ENCODE results near the gene RIPOR3. TPM values are rescaled to one million over a fixed set of nuclear protein-coding genes. Genes with fewer than 3 reads are reported as not detected.
A peak's percentile ranks its signal among the peaks of the same experiment; 100 is the strongest.
"Not testable (repeated sequence)": the region's sequence is repeated elsewhere in the genome, so short reads cannot be mapped to it uniquely, and the experiment has no call there.

Gene RIPOR3
- total RNA-seq, 8 experiments from 2014 or later = 1.0 to 13.0 (median 2.8) TPM

DNA sequence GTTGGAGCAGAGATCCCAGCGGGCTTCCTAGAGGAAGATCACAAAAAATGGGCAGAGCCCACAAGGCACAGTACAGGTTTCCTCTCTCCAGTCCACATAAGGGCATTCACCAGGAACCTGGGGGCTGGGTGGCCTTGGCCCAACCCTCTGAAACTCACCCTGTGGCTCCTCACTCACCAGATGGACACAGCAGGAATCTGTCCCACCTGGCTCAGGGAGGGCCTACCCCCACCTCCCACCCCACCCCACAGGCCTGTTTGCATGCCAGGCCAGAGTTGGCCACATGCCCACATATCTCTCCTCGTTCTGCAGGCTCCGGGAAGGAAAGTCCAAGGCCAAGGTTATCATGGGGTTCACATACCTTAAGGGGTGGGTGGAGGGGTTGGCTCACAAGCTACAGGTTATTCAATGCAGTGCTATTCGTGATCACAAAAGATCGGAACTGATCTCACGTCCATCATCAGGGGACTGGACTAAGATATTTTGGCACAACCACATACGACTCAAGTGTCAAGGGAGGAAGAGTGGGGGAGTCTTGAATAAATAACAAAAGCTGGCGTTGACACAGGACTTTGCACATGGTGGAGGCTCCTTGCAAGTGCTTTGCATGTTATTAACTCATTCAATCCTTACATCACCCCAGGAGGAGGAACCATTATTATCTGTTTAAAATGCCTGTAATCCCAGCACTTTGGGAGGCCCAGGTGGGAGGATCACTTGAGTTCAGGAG is 13.0 kb downstream of the RIPOR3 start:
- peaks cover 17 to 20% of the 10 kb centered on the region in 2 donors for H3K4me1 ChIP-seq (replicated peaks in 1 of 2)
- ATAC-seq (replicated peaks in 6 of 8) = peak in 2 of 8 experiments; percentile 61 to 74
- no peak overlapping the region for H3K27ac ChIP-seq
- no peak overlapping the region for H3K4me3 ChIP-seq
- in situ Hi-C loops (cut with MboI; ENCODE audit: low pct_unique_long_range_greater_than_20kb in 2 of 9, low sequenced_read_pairs in 9 of 9, unreplicated experiment in 9 of 9) = no loop called here
- WGBS, 10 experiments = 0 to 100% (median 73%) methylated on average over 1 to 4 of the region's 8 CpGs; no CpG with 5 or more reads in 4 of the 10 experiments

DNA sequence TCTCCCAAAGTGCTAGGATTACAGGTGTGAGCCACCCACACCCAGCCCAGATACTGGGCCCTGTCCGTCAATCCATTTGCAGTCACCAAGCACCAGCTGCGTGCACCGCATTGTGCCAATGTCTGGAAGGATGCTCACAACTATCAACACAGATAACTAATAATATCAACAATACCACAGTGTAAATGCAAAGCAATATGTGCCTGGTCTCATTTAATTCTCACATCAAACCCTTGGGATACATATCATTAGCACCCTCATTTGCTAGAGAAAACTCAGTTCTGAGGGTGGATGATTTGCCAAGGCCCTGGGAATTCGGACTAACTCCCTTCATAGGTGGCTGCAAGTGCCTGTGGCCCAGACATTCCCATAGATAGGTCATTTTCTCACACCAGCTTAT is 14.5 kb downstream of the RIPOR3 start:
- H3K4me1 ChIP-seq (replicated peaks in 1 of 2) = peaks cover 22 to 25% of the 10 kb centered on the region in 2 donors
- no peak for ATAC-seq (replicated peaks in 6 of 8)
- WGBS, 10 experiments = 71 to 100% (median 89%) methylated on average over 1 to 4 of the region's 4 CpGs; no CpG with 5 or more reads in 2 of the 10 experiments
- no peak overlapping the region for H3K27ac ChIP-seq
- in situ Hi-C loops (cut with MboI; ENCODE audit: low pct_unique_long_range_greater_than_20kb in 2 of 9, low sequenced_read_pairs in 9 of 9, unreplicated experiment in 9 of 9) = no loop called here
- no peak overlapping the region for H3K4me3 ChIP-seq

- ATAC-seq (replicated peaks in 6 of 8); H3K27ac ChIP-seq; H3K4me3 ChIP-seq; in situ Hi-C loops (cut with MboI; ENCODE audit: low pct_unique_long_range_greater_than_20kb in 2 of 9, low sequenced_read_pairs in 9 of 9, unreplicated experiment in 9 of 9): not testable (repeated sequence)
- 92 to 100% (median 100%) methylated on average over 1 to 3 of the region's 3 CpGs; no CpG with 5 or more reads in 5 of the 10 experiments for WGBS, 10 experiments
- peaks cover 22 to 25% of the 10 kb centered on the region in 2 donors for H3K4me1 ChIP-seq (replicated peaks in 1 of 2)
Measured at GRCh38 chr20:50676377-50676731, 15.0 kb downstream of the RIPOR3 start.

- Histone ChIP-seq H3K4me1 (replicated peaks in 1 of 2) (peaks cover 22 to 25% of the 10 kb centered on the region in 2 donors), H3K4me3 (no peak overlapping the region), H3K27ac (no peak overlapping the region)
- ATAC-seq (replicated peaks in 6 of 8) = no peak
- WGBS, 10 experiments = 0 to 84% (median 51%) methylated on average over 1 to 8 of the region's 13 CpGs; no CpG with 5 or more reads in 4 of the 10 experiments
- in situ Hi-C loops (cut with MboI; ENCODE audit: low pct_unique_long_range_greater_than_20kb in 2 of 9, low sequenced_read_pairs in 9 of 9, unreplicated experiment in 9 of 9) = no loop called here
Measured at GRCh38 chr20:50675671-50676376, 15.5 kb downstream of the RIPOR3 start.

DNA sequence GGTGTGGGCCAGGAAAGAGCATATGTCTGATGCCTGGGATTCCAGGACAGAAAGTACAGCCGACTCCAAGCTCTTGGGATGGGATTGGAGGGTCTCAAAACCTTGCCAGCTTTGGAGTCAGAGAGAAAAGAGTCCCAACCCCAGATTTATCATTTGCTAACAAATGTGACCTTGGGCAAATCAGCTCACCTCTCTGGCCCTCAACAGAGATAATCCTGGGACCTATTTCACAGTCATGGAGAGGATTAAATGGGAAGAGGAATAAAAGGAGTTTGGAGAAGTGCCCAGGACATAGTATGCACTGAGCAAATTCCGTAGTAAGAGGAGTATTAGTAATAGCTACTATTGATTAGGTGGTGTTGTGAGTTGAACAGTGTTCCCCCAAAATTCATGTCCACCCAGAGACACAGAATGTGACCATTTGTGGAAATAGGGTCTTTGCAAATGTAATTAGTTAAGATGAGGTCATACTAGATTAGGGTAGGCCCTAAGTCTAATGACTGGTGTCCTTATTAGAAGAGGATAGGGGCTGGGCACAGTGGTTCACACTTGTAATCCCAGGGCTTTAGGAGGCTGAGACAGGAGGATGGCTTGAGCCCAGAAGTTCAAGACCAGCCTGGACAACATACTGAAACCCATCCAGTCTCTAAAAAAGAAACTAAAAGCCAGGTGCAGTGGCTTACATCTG is 17.1 kb downstream of the RIPOR3 start:
- H3K4me1 ChIP-seq (replicated peaks in 1 of 2) = peaks cover 12 to 13% of the 10 kb centered on the region in 2 donors
- H3K27ac ChIP-seq = no peak overlapping the region
- WGBS, 10 experiments = 17 to 80% (median 55%) methylated on average over 1 of the region's 2 CpGs; no CpG with 5 or more reads in 4 of the 10 experiments
- in situ Hi-C loops (cut with MboI; ENCODE audit: low pct_unique_long_range_greater_than_20kb in 2 of 9, low sequenced_read_pairs in 9 of 9, unreplicated experiment in 9 of 9) = no loop called here
- no peak for ATAC-seq (replicated peaks in 6 of 8)
- H3K4me3 ChIP-seq = no peak overlapping the region

DNA sequence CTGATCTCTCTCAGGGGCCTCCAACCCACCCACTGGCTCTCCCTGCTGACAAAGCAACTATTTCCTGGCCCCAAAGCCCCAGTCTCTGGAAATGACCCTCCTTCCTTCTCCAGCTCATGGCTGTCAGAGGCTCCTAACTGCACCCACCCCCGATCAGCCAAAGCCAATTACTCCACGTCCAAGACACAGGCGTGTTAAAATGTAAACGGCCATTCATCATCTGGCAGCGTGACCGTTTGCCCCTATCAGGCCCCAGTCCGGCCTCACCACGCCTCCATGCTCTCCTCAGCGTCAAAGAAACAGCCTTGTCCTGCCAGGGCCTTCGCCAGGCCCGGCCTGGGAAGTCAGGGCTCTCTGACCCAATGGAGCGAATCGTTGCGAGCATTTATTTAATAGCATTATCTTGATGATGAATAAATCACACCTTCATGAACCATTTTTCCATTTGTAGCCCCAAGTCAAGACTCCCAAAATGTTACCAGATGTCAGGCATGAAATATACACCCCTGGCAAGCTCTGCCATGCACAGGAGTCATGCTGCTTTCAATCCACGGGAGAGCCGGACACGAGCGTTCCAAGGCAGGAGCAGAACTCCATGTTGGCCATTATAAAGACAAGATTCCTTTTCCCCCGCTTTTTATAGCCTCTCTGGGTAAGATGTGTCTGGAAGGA is 17.7 kb downstream of the RIPOR3 start:
- in situ Hi-C loops (cut with MboI; ENCODE audit: low pct_unique_long_range_greater_than_20kb in 2 of 9, low sequenced_read_pairs in 9 of 9, unreplicated experiment in 9 of 9) = no loop called here
- Histone ChIP-seq H3K4me1 (replicated peaks in 1 of 2) (peaks cover 12 to 13% of the 10 kb centered on the region in 2 donors), H3K27ac (peak overlapping the region; percentile 30 to 36), H3K4me3 (no peak overlapping the region)
- peak in 5 of 8 experiments; percentile 58 to 93 (median 90) for ATAC-seq (replicated peaks in 6 of 8)
- 25 to 90% (median 50%) methylated on average over 2 to 9 of the region's 19 CpGs; no CpG with 5 or more reads in 2 of the 10 experiments for WGBS, 10 experiments

DNA sequence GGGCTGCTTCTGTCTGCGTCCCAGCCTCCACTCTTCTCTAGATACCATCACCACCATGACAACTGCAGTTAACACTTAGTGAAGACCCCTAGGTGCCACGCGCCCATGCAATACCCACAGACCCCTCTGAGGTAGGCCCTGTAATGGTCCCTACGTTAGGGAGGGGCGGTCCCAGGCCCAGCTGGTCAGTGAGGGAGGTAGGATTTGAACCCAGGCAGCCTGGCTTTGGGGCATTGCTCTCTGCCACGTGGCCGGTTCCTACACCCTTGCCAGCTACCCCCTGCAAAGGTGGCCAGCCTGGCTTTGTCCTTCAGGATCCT is 18.2 kb downstream of the RIPOR3 start:
- ATAC-seq (replicated peaks in 6 of 8) = no peak
- Histone ChIP-seq H3K27ac (peak overlapping the region; percentile 30 to 36), H3K4me1 (replicated peaks in 1 of 2) (peaks cover 12 to 13% of the 10 kb centered on the region in 2 donors), H3K4me3 (no peak overlapping the region)
- 83 to 100% (median 90%) methylated on average over 2 to 3 of the region's 7 CpGs; no CpG with 5 or more reads in 7 of the 10 experiments for WGBS, 10 experiments
- in situ Hi-C loops (cut with MboI; ENCODE audit: low pct_unique_long_range_greater_than_20kb in 2 of 9, low sequenced_read_pairs in 9 of 9, unreplicated experiment in 9 of 9) = no loop called here

DNA sequence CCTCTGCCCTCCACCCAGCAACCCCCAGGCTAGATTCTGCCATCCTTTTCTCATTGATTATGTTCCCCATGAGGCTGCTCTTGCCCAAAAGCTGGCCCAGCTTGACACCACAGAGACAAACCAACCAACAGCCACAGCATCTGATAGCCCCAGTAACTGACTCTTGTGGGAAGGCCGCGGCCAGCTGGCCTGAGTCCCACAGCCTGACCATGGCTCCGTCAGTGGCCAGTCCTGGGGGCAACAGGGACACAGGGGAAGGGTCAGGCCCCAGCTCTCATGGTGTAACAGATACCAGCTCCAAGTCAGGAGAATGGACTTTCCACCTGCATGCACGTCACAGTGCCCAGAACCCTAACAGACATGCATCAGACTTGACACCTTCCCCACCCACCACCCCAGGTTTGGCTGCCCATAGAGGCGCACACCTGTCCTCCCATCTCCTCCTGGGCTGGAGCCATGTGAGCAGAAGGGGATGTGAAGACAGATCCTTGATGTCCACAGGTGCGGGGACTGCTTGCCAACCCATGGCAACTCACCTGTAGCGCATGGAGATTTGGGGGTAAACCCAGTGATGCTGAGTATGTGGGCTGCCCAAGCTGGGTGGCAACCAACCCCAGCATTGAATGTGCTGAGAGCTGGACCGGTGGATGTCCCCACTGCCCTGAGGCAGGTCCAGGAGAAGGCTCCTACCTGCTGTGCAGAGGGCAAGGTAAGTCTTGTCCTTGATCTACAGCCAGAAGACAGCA is 18.8 kb downstream of the RIPOR3 start:
- Histone ChIP-seq H3K27ac (no peak overlapping the region), H3K4me1 (replicated peaks in 1 of 2) (peaks cover 12 to 13% of the 10 kb centered on the region in 2 donors), H3K4me3 (no peak overlapping the region)
- in situ Hi-C loops (cut with MboI; ENCODE audit: low pct_unique_long_range_greater_than_20kb in 2 of 9, low sequenced_read_pairs in 9 of 9, unreplicated experiment in 9 of 9) = no loop called here
- ATAC-seq (replicated peaks in 6 of 8) = no peak
- 40 to 82% (median 80%) methylated on average over 1 to 5 of the region's 8 CpGs; no CpG with 5 or more reads in 6 of the 10 experiments for WGBS, 10 experiments

DNA sequence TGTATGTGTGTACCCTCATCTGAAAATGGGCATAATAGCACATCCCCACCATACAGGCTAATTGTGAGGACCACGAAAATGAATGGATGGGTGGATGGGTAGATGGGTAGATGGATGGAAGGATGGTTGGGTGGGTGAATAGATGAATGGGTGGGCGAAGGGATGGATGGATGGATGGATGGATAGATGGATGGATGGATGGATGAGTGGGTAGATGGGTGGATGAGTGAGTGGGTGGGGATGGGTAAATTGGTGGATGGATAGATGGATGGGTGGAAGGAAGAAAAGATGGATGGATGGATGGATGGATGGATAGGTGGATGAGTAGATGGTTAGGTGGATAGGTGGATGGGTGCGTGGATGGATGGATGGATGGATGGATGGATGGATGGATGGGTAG is 19.7 kb downstream of the RIPOR3 start:
- H3K4me3 ChIP-seq = no peak overlapping the region
- ATAC-seq (replicated peaks in 6 of 8) = no peak
- no peak overlapping the region for H3K27ac ChIP-seq
- 17 to 100% methylated on average over 1 of the region's 3 CpGs; no CpG with 5 or more reads in 8 of the 10 experiments for WGBS, 10 experiments
- in situ Hi-C loops (cut with MboI; ENCODE audit: low pct_unique_long_range_greater_than_20kb in 2 of 9, low sequenced_read_pairs in 9 of 9, unreplicated experiment in 9 of 9) = no loop called here
- peaks cover 12 to 13% of the 10 kb centered on the region in 2 donors for H3K4me1 ChIP-seq (replicated peaks in 1 of 2)

DNA sequence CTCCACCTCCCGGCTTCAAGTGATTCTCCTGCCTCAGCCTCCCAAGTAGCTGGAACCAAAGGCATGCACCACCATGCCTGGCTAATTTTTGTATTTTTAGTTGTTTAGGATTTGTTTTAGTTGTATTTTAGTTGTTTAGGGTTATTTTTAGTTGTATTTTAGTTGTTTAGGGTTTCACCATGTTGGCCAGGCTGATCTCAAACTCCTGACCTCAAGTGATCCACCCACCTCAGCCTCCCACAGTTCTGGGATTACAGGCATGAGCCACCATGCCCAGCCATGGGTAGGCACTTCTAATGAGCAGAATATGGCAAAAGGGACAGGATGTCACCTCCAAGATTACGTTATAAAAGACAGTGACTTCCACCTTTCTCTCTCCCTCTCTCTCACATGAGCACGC is 20.3 kb downstream of the RIPOR3 start:
- H3K4me1 ChIP-seq (replicated peaks in 1 of 2) = peaks cover 12 to 13% of the 10 kb centered on the region in 2 donors
- H3K4me3 ChIP-seq; in situ Hi-C loops (cut with MboI; ENCODE audit: low pct_unique_long_range_greater_than_20kb in 2 of 9, low sequenced_read_pairs in 9 of 9, unreplicated experiment in 9 of 9); H3K27ac ChIP-seq; ATAC-seq (replicated peaks in 6 of 8): not testable (repeated sequence)
- 37 to 83% (median 67%) methylated on average over 1 to 3 of the region's 3 CpGs; no CpG with 5 or more reads in 3 of the 10 experiments for WGBS, 10 experiments

DNA sequence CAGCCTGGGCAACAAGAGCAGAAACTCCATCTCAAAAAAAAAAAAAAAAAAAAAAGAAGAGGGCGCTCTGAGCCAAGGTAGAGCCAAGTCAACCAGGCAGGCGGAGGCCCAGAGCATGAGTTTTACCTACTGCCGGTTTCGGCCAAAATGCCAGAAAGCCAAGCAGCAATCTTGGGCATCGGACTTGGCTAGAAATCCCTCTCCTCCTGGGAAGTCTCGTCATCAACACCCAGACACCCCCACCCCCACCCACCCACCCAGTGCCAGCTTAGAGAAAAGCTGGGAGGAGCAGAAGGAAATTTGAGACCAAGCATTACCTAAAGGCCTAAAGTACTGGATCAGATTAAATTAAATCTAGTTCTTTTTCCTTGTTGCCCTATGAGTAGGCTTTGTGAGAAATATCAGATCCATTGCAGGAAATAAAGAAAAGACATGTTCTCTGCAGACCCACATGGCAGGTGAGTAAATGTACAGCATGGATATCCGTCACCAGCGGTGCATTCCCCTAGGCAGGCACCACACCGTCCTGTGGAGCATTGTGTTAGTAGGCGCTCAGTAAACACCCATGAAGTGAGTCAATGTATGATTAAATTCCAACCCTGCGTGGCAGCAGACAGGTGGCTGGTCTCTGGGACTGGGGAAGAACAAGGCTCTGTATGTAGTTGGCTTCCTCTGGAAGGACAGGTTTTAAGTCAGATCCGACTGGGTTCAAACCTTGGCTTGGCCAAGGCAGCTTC is 21.0 kb downstream of the RIPOR3 start:
- Histone ChIP-seq H3K27ac (no peak overlapping the region), H3K4me1 (replicated peaks in 1 of 2) (peaks cover 12 to 13% of the 10 kb centered on the region in 2 donors), H3K4me3 (no peak overlapping the region)
- in situ Hi-C loops (cut with MboI; ENCODE audit: low pct_unique_long_range_greater_than_20kb in 2 of 9, low sequenced_read_pairs in 9 of 9, unreplicated experiment in 9 of 9) = no loop called here
- ATAC-seq (replicated peaks in 6 of 8) = peak in 2 of 8 experiments; percentile 13 to 69
- 40 to 92% (median 83%) methylated on average over 1 to 8 of the region's 12 CpGs; no CpG with 5 or more reads in 5 of the 10 experiments for WGBS, 10 experiments

All from motor neuron (in vitro differentiated cells).